ENCODE results near the gene DNAAF5.

Gene DNAAF5

DNA sequence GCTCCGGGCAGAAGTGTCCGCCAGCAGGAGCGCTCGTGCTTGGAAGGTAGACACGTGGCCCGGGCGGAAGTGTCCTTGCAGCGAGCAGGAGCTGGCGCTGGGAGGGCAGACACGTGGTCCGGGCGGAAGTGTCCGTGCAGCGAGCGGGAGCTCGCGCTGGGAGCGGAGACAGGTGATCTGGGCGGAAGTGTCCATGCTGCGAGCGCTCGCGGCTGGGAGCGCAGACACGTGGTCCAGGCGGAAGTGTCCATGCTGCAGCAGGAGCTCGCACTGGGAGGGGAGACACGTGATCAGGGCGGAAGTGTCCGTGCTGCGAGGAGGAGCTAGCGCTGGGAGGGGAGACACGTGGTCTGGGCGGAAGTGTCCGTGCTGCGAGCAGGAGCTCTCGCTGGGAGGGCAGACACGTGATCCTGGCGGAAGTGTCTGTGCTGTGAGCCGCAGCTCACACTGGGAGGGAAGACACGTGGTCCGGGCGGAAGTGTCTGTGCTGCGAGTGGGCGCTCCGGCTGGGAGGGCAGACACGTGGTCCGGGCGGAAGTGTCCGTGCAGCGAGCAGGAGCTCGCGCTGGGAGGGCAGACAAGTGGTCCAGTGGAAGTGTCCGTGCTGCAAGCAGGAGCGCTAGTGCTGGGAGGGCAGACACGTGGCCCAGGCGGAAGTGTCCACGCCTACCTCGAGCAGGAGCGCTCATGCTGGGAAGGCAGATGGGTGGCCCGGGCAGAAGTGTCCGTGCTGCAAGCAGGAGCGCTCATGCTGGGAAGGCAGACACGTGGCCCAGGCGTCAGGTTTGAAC is 41.6 kb downstream of the DNAAF5 start:
- peak; percentile 91 for DNase-seq (ENCODE audit: low read depth, low spot score)

DNA sequence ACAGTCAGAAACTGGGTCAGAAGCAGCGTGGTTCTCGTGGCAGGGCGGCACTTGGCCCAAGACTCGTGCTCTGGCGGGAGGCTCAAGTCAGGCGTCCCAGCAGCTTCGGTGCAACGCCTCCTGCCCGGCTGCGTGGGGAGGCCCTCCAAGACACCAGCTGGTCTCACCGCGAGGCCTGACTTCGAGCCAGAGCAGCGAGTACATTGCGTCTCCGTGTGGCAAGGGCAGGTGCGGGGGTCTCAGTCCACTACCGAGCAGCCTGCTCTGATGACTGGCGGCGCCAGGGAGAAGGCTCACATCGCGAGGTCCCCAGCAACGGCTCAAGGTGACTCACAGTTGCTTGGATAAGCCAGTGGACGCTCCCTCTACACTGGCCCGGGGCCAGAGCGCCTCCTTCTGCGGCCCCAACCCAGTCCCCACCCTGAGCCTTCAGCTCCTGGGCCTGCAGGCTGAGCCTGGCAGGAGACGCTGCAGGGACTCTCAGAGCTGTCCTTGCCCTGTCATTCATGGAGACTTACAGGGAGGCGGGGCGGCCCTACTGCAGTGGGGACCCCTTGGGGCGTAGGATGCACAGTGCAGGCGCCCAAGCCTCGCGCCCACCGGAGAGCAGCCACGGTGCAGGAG is 42.5 kb downstream of the DNAAF5 start:
- DNase-seq (ENCODE audit: low read depth, low spot score): no peak

DNA sequence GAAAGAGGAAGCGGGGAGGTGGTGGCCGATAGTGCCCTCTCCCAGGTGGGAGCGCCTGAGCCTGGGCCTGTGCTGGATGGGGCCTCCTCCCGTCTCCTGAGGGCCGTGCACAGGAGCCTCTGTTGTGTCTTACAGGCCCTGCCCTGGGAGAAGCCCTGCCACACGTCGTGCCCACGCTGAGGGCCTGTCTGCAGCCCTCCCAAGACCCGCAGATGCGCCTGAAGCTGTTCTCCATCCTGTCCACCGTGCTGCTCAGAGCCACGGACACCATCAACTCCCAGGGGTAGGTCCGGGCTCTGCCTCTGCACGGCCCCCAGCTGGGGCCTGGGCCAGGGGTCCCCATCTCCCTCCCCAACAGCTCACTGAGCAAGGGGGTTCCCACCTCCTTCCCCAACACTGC is 43.8 kb downstream of the DNAAF5 start:
- DNase-seq (ENCODE audit: low read depth, low spot score): no peak

DNA sequence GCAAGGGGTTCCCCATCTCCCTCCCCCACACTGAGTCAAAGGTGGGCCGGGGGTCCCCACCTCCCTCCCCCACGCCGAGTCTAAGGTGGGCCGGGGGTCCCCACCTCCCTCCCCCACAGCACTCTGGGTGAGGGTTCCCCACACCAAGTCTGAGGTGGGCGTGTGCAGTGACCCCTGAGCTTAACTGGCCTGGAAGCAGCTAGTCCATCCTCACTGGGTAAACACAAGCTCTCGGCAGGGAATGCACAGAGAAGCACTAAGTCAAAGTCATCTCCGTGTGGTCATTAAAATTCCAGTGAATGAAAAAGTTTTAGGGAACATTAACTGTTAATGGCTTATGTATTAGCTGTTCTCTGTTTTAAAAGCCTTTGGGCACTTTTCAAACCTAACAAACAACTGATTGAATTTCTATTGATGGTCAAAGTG is 44.3 kb downstream of the DNAAF5 start:
- DNase-seq (ENCODE audit: low read depth, low spot score): no peak

DNA sequence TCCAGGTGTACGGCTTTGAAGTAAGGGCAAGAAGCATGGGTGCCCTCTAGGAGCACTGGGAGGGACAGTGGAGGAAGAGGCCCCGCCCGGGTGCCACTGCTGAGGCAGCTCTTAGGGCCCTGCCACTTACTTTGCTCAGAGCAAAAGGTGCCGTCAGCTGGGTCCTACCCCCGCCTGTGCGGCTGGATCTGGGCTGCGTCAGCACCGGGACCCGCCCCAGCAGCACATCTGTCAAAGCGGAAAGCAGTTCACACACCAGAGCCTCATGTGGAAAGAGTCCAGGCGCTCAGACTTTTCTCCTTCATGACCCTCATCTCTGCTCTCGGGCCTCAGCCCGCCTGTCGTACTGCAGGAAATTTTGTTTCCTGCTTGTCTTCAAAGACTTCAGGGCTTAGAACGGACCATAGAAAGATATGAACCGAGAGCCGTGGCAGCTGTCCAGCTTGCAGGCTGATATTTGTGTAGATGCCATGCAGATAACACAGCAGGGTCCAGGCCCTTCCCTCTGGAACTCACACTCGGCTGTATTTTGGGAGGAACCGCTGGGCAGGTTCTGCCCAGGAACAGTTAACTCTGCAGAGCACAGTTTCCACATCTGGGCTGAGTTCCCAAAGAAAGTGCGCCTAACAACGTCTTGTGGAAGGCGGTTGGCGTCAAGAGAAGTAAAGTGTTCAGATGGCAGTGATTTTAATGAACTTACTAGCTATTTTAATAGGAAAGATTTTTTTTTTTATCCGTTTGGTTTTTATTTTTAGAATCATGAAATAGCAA is 44.9 kb downstream of the DNAAF5 start:
- DNase-seq (ENCODE audit: low read depth, low spot score): no peak

GRCh38 chr7:772005-772294 is 45.5 kb downstream of the DNAAF5 start:
- no peak for DNase-seq (ENCODE audit: low read depth, low spot score)

- DNase-seq (ENCODE audit: low read depth, low spot score): no peak
Observed at GRCh38 chr7:772392-772791, 45.9 kb downstream of the DNAAF5 start.

DNA sequence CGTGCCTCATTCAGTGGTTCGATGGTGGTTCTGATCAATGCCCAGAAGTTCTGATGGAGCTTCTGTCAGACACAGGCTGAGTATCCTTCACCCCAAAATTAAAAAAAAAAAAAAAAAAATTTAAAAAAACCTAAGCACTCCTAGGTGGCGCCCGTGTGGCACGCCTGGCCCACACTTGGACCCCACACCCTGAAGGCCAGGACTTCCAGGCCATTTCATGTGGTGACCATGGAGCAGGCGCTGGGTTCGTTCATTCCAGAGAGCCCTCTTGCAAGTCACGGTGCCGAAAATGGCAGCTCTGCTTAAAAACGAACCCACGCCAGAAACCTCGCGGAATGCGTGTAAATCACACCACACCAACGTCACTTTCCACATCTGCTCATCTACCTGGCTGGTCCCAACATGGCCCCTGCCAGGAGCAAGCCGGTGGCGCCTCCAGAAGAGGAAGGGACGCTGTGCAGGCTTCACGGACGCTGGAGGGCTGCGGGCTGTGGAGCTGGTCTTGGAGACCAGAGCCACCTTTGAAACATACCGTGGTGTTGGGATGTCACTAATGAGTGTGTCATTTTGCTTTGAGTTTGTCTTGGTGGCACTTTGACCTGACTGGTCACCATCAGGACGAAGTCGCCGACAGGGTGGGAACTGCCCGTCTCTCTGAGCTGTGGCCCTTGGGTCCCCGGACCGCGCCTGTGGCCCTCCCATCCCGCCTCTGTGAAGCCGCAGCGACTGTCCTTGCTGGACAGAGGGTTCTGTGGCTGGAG is 46.5 kb downstream of the DNAAF5 start:
- no peak for DNase-seq (ENCODE audit: low read depth, low spot score)

DNA sequence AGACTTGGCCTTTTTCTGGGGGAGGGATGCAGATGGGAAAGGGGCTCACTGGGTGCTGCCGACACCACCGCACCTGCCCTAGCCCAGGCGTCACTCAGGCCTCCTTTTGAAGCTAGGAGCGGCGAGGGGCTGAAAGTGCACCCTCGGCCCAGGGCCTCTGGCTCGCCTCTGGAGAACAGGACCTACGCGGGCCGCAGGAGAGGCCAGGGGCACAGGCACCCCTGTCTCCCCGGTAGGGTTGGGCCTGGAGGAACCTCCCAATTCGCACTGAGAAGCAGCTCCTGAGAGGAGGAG is 47.1 kb downstream of the DNAAF5 start:
- DNase-seq (ENCODE audit: low read depth, low spot score): no peak

GRCh38 chr7:774161-775109 is 47.9 kb downstream of the DNAAF5 start:
- DNase-seq (ENCODE audit: low read depth, low spot score): no peak

- DNase-seq (ENCODE audit: low read depth, low spot score): no peak
Observed at GRCh38 chr7:776381-776780, 49.9 kb downstream of the DNAAF5 start.

- no peak for DNase-seq (ENCODE audit: low read depth, low spot score)
Observed at GRCh38 chr7:776992-777727, 50.7 kb downstream of the DNAAF5 start.

- no peak for DNase-seq (ENCODE audit: low read depth, low spot score)
Observed at GRCh38 chr7:777728-778078, 51.2 kb downstream of the DNAAF5 start.

- DNase-seq (ENCODE audit: low read depth, low spot score): no peak
Observed at GRCh38 chr7:778271-778967, 51.9 kb downstream of the DNAAF5 start.

GRCh38 chr7:778968-779451 is 52.5 kb downstream of the DNAAF5 start:
- DNase-seq (ENCODE audit: low read depth, low spot score): no peak

DNA sequence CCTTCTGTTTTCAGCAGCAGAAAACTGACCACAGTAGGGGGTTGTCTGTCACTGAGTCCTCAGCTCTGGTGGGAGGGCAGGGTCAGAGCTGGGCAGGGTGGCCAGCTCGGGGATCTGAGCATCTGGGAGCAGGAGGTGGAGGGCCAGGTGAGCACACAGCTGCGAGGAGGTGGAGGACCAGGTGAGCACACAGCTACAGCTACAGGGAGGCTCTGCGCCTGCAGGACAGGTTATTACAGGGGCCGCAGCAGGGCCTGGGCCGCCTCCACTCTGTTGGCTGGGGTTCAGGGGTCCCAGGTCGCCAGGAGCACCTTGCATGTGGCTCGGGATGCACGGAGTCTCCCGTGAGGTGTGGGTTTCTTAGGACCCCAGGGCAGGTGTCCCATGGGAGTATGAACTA is 53.0 kb downstream of the DNAAF5 start:
- no peak for DNase-seq (ENCODE audit: low read depth, low spot score)

DNA sequence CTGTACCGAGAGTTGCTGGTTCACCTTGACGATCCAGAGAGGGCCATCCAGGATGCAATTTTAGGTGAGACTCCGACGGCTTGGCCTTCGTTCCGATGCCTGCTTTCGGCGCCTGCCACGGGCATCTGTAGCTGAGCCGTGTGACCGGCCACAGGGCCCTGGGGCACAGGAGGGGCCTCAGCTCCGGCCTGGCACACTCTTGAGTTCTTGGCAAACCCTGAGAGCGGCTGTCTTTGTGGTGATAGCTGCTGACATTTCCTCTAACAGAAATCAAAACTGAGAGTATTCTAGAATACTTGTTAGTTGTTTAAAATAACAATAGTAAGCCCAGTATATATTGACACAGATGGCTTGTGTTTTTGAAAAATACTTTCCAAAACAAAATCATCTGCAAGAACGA is 53.6 kb downstream of the DNAAF5 start:
- DNase-seq (ENCODE audit: low read depth, low spot score): no peak

GRCh38 chr7:780516-780915 is 54.0 kb downstream of the DNAAF5 start:
- DNase-seq (ENCODE audit: low read depth, low spot score): no peak

- DNase-seq (ENCODE audit: low read depth, low spot score): no peak
Observed at GRCh38 chr7:781186-781849, 54.8 kb downstream of the DNAAF5 start.

Data from smooth muscle cell of the brain vasculature (primary cell).